Measurements from ENCODE around the gene ZFYVE19. TPM values are rescaled to one million over a fixed set of nuclear protein-coding genes. Genes with fewer than 3 reads are reported as not detected.

The ZFYVE19 gene
- total and polyA plus RNA-seq, 9 donors, result 14.7 to 31.0 (median 17.4) TPM

GRCh38 chr15:40803076-40803475 is 3.8 kb upstream of the ZFYVE19 start:
- Histone ChIP-seq H3K27me3 (no peaks in the 10 kb centered on the region), H3K27ac (no peak overlapping the region), H3K9me3 (no peaks in the 10 kb centered on the region), H3K36me3 (no peaks in the 10 kb centered on the region), H3K4me3 (no peak overlapping the region), H3K4me1 (ENCODE audit: insufficient read depth) (peaks cover 5% of the 10 kb centered on the region)
- DNase-seq, result no peak
- intact Hi-C loops (cut with DNase I), result no loop called here
- whole genome bisulfite sequencing, 3 donors, result 88 to 98% (median 93%) methylated on average over 2 of the region's 2 CpGs
- no peak for TF ChIP-seq POLR2A (IDR thresholded peaks at IDR 0.05)

GRCh38 chr15:40803688-40804087 is 3.2 kb upstream of the ZFYVE19 start:
- Histone ChIP-seq H3K36me3 (no peaks in the 10 kb centered on the region), H3K4me1 (ENCODE audit: insufficient read depth) (peaks cover 5% of the 10 kb centered on the region), H3K4me3 (no peak overlapping the region), H3K9me3 (no peaks in the 10 kb centered on the region), H3K27me3 (no peaks in the 10 kb centered on the region), H3K27ac (no peak overlapping the region)
- TF ChIP-seq POLR2A (IDR thresholded peaks at IDR 0.05) (no peak), EP300 (IDR thresholded peaks at IDR 0.05) (no peak), CTCF (IDR thresholded peaks at IDR 0.05) (no peak)
- intact Hi-C loops (cut with DNase I), result no loop called here
- 88 to 98% (median 97%) methylated on average over 1 of the region's 1 CpG for WGBS, 3 donors
- DNase-seq, result no peak

GRCh38 chr15:40806672-40807027 is 239 bp upstream of the ZFYVE19 start:
- H3K27me3 ChIP-seq, result no peaks in the 10 kb centered on the region
- peak overlapping the region; percentile 85 to 92 for H3K27ac ChIP-seq
- intact Hi-C loops (cut with DNase I), result no loop called here
- 1 to 2% (median 2%) methylated on average over 2 of the region's 2 CpGs for WGBS, 3 donors
- no peaks in the 10 kb centered on the region for H3K36me3 ChIP-seq
- TF ChIP-seq CTCF (IDR thresholded peaks at IDR 0.05) (no peak), POLR2A (IDR thresholded peaks at IDR 0.05) (no peak), EP300 (IDR thresholded peaks at IDR 0.05) (no peak)
- peak overlapping the region; percentile 78 for H3K4me3 ChIP-seq
- H3K9me3 ChIP-seq, result no peaks in the 10 kb centered on the region
- DNase-seq, result no peak
- peaks cover 5% of the 10 kb centered on the region for H3K4me1 ChIP-seq (ENCODE audit: insufficient read depth)

- intact Hi-C loops (cut with DNase I), result no loop called here
- Histone ChIP-seq H3K27me3 (no peaks in the 10 kb centered on the region), H3K4me1 (ENCODE audit: insufficient read depth) (peaks cover 5% of the 10 kb centered on the region), H3K9me3 (no peaks in the 10 kb centered on the region), H3K36me3 (no peaks in the 10 kb centered on the region), H3K4me3 (peak overlapping the region; percentile 78), H3K27ac (peak overlapping the region in 1 of 2 donors; percentile 18)
- 6 to 26% (median 10%) methylated on average over 19 of the region's 19 CpGs for WGBS, 3 donors
- no peak for TF ChIP-seq EP300 (IDR thresholded peaks at IDR 0.05)
- TF ChIP-seq CTCF (IDR thresholded peaks at IDR 0.05), result no peak
- no peak for TF ChIP-seq POLR2A (IDR thresholded peaks at IDR 0.05)
- no peak for DNase-seq
Observed at GRCh38 chr15:40807888-40808461, 1.1 kb downstream of the ZFYVE19 start.

- no peak overlapping the region for H3K4me3 ChIP-seq
- TF ChIP-seq CTCF (IDR thresholded peaks at IDR 0.05) (no peak), POLR2A (IDR thresholded peaks at IDR 0.05) (no peak), EP300 (IDR thresholded peaks at IDR 0.05) (no peak)
- no peaks in the 10 kb centered on the region for H3K36me3 ChIP-seq
- WGBS, 3 donors, result 75 to 89% (median 84%) methylated on average over 8 of the region's 8 CpGs
- intact Hi-C loops (cut with DNase I), result no loop called here
- no peak overlapping the region for H3K27ac ChIP-seq
- no peaks in the 10 kb centered on the region for H3K27me3 ChIP-seq
- H3K9me3 ChIP-seq, result no peaks in the 10 kb centered on the region
- peak in 1 of 5 donors; percentile 33 for DNase-seq
- peaks cover 5% of the 10 kb centered on the region for H3K4me1 ChIP-seq (ENCODE audit: insufficient read depth)
Observed at GRCh38 chr15:40808861-40809450, 2.1 kb downstream of the ZFYVE19 start.
